ENCODE measurements around the gene SF1.

The SF1 gene

GRCh38 chr11:64801158-64801464 lies 22.8 kb upstream of the SF1 start:
- DNase-seq, result no peak

DNA sequence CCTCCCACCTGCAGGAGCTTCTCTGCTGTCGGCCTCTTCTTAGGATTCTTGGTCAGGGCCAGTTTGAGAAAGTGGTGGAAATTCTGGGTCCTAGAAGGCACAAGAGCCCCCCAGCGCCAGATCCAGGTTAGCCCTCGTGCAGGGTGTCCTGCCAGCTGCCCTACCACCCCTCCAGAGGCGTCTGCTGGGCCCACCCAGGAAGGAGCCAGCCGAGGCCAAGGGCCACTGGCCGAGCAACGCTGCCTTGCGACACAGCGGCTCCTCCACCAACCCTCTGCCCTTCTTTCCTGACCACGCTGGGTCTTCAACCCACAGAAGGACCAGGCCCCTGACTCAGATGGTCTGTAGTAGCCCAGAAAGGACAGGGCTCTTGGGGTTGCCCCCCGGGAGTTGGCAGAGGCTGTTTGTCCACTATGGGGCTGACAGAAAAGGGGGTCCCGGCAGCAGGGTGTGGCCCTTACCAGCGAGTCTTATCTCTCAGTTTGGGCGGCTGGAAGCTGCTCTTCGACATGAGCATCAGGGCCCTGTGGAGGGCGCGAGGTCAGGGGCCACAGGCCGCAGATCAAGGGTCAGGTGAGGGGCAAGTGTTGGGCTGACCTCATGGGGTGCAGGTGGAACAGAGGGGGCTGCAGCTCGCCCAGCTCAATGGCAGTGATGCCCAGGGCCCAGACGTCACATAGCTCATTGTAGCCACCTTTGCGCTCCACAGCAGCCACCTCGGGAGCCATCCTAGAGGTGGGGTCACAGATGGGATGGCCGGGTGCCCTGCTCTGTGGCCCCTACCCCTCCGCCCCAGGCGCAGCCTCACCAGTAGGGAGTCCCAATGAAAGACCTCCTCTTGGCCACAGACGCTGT lies 22.2 kb upstream of the SF1 start:
- no peak for DNase-seq

- no peak for DNase-seq
Measured at GRCh38 chr11:64799623-64800302, 21.4 kb upstream of the SF1 start.

- DNase-seq, result no peak
Measured at GRCh38 chr11:64799256-64799622, 20.9 kb upstream of the SF1 start.

DNA sequence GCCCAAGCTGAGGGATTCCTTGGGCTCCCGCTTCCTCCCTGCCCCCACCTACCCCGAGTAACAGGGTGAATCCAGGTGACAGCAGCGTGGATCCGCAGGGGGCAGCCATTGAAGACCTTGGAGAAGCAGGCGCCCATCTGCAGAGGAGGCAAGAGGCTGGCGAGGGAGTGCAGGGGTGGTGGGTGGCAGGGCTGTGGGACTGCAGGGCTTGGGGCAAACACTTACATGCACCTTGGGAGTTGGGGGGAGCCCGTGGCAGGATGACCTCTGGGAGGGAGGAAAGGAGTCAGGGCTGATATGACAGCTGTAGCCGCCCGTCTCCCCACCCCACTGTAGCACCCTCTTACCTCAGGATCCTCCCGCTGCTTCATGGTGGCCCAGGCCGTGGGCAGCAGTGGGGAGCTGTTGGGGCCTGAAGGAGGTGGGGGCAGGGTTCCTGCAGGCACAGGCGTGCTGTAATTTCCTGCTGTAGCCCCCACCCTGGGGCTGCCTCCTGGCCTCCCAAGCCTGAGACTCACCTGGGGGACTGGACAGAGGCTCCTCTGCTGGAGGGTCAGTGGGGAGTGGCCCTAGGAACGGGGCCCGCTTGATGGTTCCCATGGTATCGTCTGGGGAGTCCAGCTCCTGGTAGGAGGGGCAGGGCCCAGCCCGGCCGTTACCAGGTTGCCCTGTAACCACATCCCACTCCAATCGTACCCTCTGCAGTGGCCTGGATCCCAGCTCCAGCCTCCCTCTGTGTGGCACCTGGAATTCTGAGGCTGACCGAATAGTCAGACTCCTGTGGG lies 18.6 kb upstream of the SF1 start:
- no peak for DNase-seq

- no peak for DNase-seq
Measured at GRCh38 chr11:64796047-64796756, 17.9 kb upstream of the SF1 start.

DNA sequence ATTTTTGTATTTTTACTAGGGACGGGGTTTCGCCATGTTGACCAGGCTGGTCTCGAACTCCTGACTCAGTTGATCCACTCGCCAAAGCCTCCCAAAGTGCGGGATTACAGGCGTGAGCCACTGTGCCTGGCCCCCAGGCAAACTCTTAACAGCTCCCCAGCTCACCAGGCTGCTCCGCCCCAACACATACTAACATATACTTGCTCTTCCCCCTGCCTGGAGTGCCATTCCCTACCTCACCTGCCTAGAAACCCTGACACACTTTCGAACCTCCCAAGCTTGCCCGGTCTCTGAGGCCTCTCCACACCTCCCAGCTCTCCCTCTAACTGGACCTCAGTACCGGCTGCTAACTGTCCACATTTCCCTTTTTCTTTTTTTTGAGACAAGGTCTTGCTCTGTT lies 16.2 kb upstream of the SF1 start:
- no peak for DNase-seq

DNA sequence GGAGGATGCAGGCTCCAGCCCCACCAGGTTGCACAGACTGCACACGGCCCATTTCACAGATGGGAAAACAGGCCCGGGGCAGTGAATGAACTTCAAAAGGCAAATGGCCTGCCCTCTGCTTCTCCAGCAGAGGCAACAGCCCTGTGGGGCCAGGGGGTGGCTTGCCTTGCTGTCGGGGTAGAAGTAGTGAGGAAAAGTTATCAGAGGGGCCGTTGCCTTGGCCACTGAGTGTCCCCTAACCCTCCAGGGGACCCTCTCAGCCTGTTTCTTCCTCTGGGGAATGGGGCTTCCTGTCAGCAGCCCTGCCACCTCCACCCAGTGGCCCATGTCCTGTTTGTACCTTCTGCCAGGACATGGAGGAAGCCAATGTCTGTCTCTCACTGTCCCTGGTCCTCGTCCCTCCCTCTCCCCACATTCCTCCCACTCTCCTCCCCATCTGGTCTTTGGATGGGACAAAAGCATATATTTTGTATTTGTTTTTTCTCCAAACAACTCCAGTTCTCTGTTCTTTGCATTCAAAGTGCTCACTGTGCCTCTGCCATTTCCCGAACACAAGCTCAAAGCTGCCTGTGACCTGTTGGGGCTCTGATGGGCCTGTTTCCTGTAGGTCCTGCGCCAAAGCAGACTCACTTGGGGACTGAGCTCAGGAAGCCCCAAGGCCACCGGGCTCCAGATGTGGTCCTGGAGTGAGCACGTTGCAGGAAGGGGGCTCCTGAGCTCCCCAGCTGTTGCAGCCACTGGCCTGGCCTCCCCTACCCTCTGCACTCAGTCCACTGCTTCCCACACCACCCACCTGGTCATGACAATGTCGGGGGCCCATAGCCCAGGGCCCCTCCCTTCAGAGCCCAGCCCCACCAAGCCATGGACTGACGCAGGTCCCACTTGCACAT lies 15.2 kb upstream of the SF1 start:
- DNase-seq, result no peak

GRCh38 chr11:64792482-64792881 lies 14.1 kb upstream of the SF1 start:
- no peak for DNase-seq

GRCh38 chr11:64791781-64792291 lies 13.5 kb upstream of the SF1 start:
- DNase-seq, result no peak

- no peak for DNase-seq
Measured at GRCh38 chr11:64790205-64791095, 12.1 kb upstream of the SF1 start.

DNA sequence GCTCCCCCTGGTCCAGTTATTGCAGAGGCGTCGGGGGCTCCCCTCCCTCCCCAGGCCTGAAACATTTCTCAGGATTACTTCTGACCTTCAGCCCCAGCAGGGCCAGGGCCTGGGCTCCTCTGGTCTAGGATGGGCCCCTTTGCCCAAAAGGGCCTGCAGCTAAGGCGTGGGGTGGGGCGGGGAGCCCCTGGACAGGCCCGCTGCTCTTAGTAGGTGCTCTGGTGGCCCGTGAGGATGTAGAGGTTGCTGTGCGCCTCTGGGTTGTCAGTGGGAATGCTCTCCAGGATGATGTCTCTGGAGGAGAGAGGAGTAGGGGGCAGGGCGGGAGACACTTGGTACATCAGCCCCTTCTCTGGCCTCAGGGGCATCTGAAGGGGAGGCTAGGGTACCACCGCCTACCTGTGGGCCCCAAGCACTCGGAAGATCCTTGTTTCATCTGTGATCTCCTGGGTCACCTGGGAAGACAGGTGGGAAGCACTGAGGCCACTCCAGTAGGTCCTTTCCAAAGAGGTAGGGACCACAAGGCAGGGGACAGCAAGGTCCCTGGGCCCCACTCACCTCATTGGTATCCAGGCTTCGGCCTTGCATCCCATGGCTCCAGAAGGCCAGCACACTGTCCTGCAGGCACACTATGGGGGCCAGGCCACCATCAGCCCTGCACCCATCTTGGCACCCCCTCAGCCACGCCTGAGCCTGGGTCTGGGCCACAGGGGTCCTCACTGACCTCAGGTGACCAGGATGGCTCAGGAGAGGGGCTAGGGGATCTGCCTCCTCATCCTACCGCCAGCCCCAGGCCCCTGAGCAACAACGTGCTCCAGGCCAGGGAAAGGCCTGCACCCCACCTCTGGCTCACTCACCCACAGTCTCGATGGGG lies 11.2 kb upstream of the SF1 start:
- no peak for DNase-seq

GRCh38 chr11:64788321-64789215 lies 10.2 kb upstream of the SF1 start:
- DNase-seq, result no peak

DNA sequence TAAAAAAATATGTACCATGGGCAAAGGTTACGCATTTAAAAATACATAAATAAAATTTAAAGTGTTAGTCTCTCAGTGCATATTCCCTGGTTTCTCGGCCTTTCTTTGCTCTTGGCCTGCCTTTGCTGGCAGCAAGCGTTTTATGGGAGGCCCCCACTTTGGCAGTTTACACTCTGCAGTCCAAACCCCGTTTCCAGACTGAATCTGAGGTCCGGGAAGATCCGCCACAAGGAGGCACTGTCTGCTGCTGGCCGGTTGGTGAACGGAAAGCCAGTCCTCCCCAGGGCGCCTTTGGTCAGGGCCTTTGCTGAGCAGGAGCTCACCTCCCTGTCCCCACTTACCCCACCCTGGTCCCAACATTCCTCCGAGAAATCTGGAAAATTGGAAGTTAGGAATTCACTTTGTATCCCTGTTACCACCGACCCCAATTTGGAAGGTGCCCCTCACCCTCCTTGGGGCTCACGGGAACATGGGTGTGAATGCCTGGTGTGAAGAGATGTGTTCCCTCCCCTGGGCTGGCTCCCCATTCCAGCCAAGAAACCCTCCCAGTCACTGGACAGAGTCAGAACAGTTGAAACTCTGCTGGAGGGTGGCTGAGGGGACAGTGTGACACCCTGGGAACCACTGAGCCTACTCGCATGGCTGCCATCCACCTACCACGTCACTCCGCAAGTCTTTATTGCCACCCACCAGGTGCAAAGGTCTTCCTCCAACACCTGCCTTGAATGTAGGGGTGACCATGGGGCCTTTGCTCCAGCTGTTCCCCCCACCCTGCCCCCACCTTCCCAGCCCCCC lies 9.4 kb upstream of the SF1 start:
- no peak for DNase-seq

DNA sequence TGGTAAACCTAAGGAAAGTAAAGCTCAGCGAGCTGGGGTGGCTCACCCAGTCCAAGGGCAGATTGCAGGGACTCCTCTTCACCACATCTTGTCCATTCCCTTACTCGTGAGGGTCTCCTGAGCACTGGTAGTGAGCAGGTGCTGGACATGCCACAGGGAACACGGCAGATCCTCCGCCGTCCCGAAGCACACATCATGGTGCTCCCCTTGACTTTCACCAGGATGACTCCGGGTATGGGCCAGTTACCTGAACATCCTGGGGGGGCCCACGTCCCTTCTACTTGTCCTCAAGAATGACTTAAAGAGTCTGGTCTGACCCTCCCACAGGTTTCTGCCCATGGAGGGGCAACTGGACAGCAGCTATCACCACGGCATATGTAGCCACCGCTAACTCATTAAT lies 8.0 kb upstream of the SF1 start:
- no peak for DNase-seq

DNA sequence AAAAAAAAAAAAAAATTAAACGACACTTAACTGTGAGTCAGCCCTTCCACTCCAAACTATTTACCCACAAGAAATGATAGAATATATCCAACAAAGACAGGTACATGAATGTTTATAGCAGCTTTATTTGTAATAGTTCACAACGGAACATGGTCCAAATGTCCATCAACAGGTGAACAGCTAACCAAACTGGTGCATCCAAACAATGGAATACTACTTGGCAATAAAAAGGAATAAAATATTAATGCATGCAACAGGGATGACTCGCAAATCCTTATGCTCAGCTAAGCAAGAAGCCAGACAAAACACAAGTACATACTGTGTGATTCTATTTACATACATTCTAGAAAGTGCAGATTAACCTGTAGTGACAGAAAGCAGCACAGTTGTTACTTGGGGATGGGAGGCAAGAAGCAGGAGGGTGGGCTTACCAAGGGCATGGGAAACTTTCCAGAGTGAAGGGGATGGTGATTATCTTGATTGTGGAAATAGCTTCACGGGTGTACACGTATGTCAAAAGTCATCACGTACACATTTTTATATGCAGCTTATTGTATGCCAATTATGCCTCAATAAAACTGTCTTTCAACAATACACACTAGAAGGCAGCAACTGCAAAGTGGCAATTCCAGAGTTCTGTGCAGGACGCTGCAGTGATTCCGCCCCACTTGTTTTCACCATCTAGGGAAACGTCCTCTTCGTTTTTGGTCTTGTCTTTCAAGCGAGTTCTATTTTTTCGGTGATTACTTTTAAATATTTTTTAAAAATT lies 6.7 kb upstream of the SF1 start:
- DNase-seq, result no peak

DNA sequence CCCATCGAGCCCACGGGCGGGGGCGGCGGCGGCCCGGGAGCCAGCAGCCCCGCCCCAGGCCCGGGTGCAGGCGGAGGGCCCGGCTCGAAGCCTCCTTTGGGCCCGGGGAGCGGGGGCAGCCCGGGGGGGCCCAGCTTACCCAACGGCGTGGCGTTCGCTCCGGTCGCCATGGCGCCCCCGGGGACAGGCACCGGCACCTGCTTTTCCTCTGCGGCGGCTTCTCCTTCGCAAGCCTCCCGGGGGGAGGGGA lies 194 bp downstream of the SF1 start:
- no peak for DNase-seq
